ENCODE results near the gene STX8.

Gene STX8

GRCh38 chr17:9487406-9487805 is 88.2 kb downstream of the STX8 start:
- TF ChIP-seq CTCF (IDR thresholded peaks at IDR 0.05; ENCODE audit: low read depth, low read length), result no peak
- no peak overlapping the region for H3K4me3 ChIP-seq (ENCODE audit: low read depth, low read length)
- DNase-seq (ENCODE audit: low read depth, low spot score), result peak; percentile 84
- in situ Hi-C loops (cut with HindIII; ENCODE audit: low sequenced_read_pairs), result no loop called here

- in situ Hi-C loops (cut with HindIII; ENCODE audit: low sequenced_read_pairs), result no loop called here
- H3K4me3 ChIP-seq (ENCODE audit: low read depth, low read length), result no peak overlapping the region
- peak; percentile 34 for DNase-seq (ENCODE audit: low read depth, low spot score)
- TF ChIP-seq CTCF (IDR thresholded peaks at IDR 0.05; ENCODE audit: low read depth, low read length), result no peak
These were observed 90.8 kb downstream of the STX8 start for GRCh38 chr17:9484789-9485188.

GRCh38 chr17:9479964-9480363 is 95.7 kb downstream of the STX8 start:
- in situ Hi-C loops (cut with HindIII; ENCODE audit: low sequenced_read_pairs), result no loop called here
- no peak for DNase-seq (ENCODE audit: low read depth, low spot score)
- no peak for TF ChIP-seq CTCF (IDR thresholded peaks at IDR 0.05; ENCODE audit: low read depth, low read length)
- no peak overlapping the region for H3K4me3 ChIP-seq (ENCODE audit: low read depth, low read length)

GRCh38 chr17:9478889-9479288 is 96.7 kb downstream of the STX8 start:
- no peak for DNase-seq (ENCODE audit: low read depth, low spot score)
- H3K4me3 ChIP-seq (ENCODE audit: low read depth, low read length), result no peak overlapping the region
- no peak for TF ChIP-seq CTCF (IDR thresholded peaks at IDR 0.05; ENCODE audit: low read depth, low read length)
- in situ Hi-C loops (cut with HindIII; ENCODE audit: low sequenced_read_pairs), result no loop called here

GRCh38 chr17:9475101-9475658 is 100.4 kb downstream of the STX8 start:
- DNase-seq (ENCODE audit: low read depth, low spot score), result no peak
- H3K4me3 ChIP-seq (ENCODE audit: low read depth, low read length), result no peak overlapping the region
- in situ Hi-C loops (cut with HindIII; ENCODE audit: low sequenced_read_pairs), result no loop called here
- TF ChIP-seq CTCF (IDR thresholded peaks at IDR 0.05; ENCODE audit: low read depth, low read length), result no peak

- peak; percentile 89 for DNase-seq (ENCODE audit: low read depth, low spot score)
- in situ Hi-C loops (cut with HindIII; ENCODE audit: low sequenced_read_pairs), result no loop called here
- TF ChIP-seq CTCF (IDR thresholded peaks at IDR 0.05; ENCODE audit: low read depth, low read length), result no peak
These were observed 101.9 kb downstream of the STX8 start for GRCh38 chr17:9473711-9474110.

GRCh38 chr17:9472541-9472940 is 103.1 kb downstream of the STX8 start:
- in situ Hi-C loops (cut with HindIII; ENCODE audit: low sequenced_read_pairs), result no loop called here
- H3K4me3 ChIP-seq (ENCODE audit: low read depth, low read length), result no peak overlapping the region
- peak; percentile 65 for DNase-seq (ENCODE audit: low read depth, low spot score)
- TF ChIP-seq CTCF (IDR thresholded peaks at IDR 0.05; ENCODE audit: low read depth, low read length), result no peak

More at GRCh38 chr17:9473711-9474110, 101.9 kb downstream of the STX8 start:
- H3K4me3 ChIP-seq (ENCODE audit: low read depth, low read length), result no peak overlapping the region
